A549 treated with Hydrocortisone at 1 μM for 4 hours (cell line): Measurements from ENCODE around the gene DYDC2. TPM values are rescaled to one million over a fixed set of nuclear protein-coding genes. Genes with fewer than 3 reads are reported as not detected.

Experiments
- total RNA-seq: library from RNA; stranded (reverse); fragments of 200-300 nt; extraction: Qiagen RNA extraction; gene quantifications from 5 replicates; pipeline ENCODE4 v1.2.3, GENCODE V29; 2022

DYDC2 gene
- total RNA-seq, result 0.14 TPM in 1 of 5 replicates, not detected in the others

GRCh38 chr10:80356563-80356988, at the start of gene DYDC2, which contains the start of gene DYDC1:
Gene DYDC2 (plus strand): TSS chr10:80356781. CDS start chr10:80362444, 5,663 bp downstream.
Gene DYDC1 (minus strand): TSS chr10:80356755. CDS start chr10:80352601, 4,154 bp downstream.

DNA sequence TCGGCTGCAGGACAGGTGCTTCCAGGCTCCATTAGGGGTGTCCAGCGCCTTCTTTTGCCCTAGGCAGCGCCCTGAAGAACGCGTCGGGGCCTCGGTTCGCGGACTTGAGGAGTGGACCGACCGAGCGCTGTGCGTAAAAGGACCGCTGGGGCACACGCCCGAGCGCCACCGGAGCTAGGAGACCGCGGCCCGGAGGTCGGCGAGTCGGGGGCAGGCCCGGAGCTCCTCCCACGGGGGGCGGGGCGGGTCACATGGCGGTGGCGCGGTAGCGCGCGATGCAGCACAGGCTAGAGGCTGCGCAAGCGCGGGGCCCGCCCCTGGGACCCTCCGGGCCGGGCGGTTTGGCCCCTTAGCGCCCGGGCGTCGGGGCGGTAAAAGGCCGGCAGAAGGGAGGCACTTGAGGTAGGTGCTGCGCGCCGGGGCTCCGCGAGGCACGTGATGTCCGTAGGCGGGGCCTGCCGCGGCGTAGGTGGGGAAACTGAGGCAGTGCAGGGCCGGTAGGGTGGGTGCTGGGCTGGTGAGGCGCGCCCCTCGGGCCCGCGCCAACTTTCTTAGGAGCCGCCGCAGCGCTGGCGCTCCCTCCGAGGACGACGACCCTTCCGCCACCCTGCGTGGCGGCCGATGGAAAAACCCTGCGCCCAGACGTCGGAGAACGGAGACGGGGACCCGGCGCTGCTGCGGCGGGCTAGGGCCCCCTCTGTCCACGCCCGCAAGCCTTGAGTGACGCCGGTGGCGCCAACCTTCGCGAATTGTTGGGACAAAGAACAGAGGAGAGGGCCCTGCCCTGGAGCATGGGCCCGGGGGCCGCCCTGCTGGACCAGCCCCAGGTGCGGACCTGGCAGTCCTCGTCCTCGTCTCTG, 51.9 kb downstream of the DYDC2 start, which contains the start of gene PRXL2A:
Gene PRXL2A (plus strand): TSS at position 310 of the 860 bp plus-strand sequence. CDS start 11,917 bp downstream, outside the sequence.

Other genes with a start within 250 kb of the DYDC2 start
- gene PLAC9, start 224.1 kb upstream of the DYDC2 start, total RNA-seq, result 0.30 TPM in 1 of 5 replicates, not detected in the others
- gene ANXA11, start 151.2 kb upstream of the DYDC2 start, total RNA-seq, result 140 to 219 TPM (median 210 TPM) in 5 replicates
- 0.03 to 0.10 TPM (median 0.07 TPM) in 4 of 5 replicates, not detected in the other for gene MAT1A, start 67.1 kb upstream of the DYDC2 start, total RNA-seq
- not detected in 5 replicates for gene DYDC1, start within 50 bp of the DYDC2 start, total RNA-seq
- 43.5 to 46.9 TPM (median 44.0 TPM) in 5 replicates for gene PRXL2A, start 51.8 kb downstream of the DYDC2 start, total RNA-seq
- 108 to 140 TPM (median 131 TPM) in 5 replicates for gene TSPAN14, start 97.5 kb downstream of the DYDC2 start, total RNA-seq
- 0.03 TPM in 2 of 5 replicates, not detected in the others for gene SH2D4B, start 181.1 kb downstream of the DYDC2 start, total RNA-seq